Endothelial cell of umbilical vein (primary cell): ENCODE measurements around the gene PXMP4. TPM values are rescaled to one million over a fixed set of nuclear protein-coding genes. Genes with fewer than 3 reads are reported as not detected.

Experiments used
- BruUV-seq: library from RNA; stranded (reverse); fragments of 400-500 nt; replicated peaks from 2 replicates; lab custom pipeline; 2021; lab: Mats Ljungman, UMichigan
- CTCF ChIA-PET: fragments of 300-600, 350-600 bp; sonication (Branson Sonifier 250); formaldehyde crosslinking; loops from one replicate; lab custom pipeline; 2021; ENCODE audit warnings: antibody characterized with exemption, inconsistent platforms; lab: Charles Lee
- POLR2A ChIA-PET: fragments of 300-600, 350-600 bp; sonication (Branson Sonifier 250); formaldehyde crosslinking; loops from one replicate; lab custom pipeline; 2021; ENCODE audit warnings: antibody characterized with exemption, inconsistent platforms; lab: Charles Lee
- DNase-seq: peaks from one replicate; pipeline ENCODE4 v3.0.0-alpha.2; 2011; ENCODE audit warnings: low read depth, low spot score
- FAIRE-seq: peaks from 2 replicates; lab custom pipeline; 2011; peaks lifted over from hg19 to GRCh38; lab: Jason Lieb, UNC
- H2AFZ ChIP-seq: 2 replicates; pipeline ENCODE4 v1.6.0; 2012; ENCODE audit warnings: low read depth, low read length, control low read depth, inconsistent platforms
- H3K27ac ChIP-seq: 2 replicates; pipeline ENCODE4 v1.5.1; 2011; ENCODE audit warnings: low read depth, mild to moderate bottlenecking, control low read depth, low read length, moderate library complexity; ENCODE audit not compliant: insufficient read depth
- H3K27me3 ChIP-seq, 2 experiments: 2 replicates each; pipeline versions ENCODE4 v1.6.0 to v1.6.1; 2011; ENCODE audit warnings: low read length in 2 of 2, mixed read lengths in 1 of 2; ENCODE audit not compliant: control insufficient read depth in 2 of 2, insufficient read depth in 2 of 2
- H3K36me3 ChIP-seq, 2 experiments: 2 replicates in 1 of 2; 3 replicates in 1 of 2; pipeline ENCODE4 v1.5.1; 2011; ENCODE audit warnings: low read length in 2 of 2, mild to moderate bottlenecking in 1 of 2, moderate library complexity in 1 of 2; ENCODE audit not compliant: control insufficient read depth in 2 of 2, insufficient read depth in 2 of 2; ENCODE audit errors: extremely low read depth in 1 of 2
- H3K4me1 ChIP-seq: 3 replicates; pipeline ENCODE4 v1.5.1; 2011; ENCODE audit warnings: mild to moderate bottlenecking, low read length; ENCODE audit not compliant: control insufficient read depth, insufficient read depth; ENCODE audit errors: extremely low read depth
- H3K4me2 ChIP-seq: 2 replicates; pipeline ENCODE4 v1.6.1; 2011; ENCODE audit warnings: low read length, control low read depth, mixed read lengths; ENCODE audit not compliant: insufficient read depth
- H3K4me3 ChIP-seq, 3 experiments: fragments of 200-600 bp in 1 of 3; sonication (generic), shearing (Covaris generic) in 1 of 3; replicated peaks in 1 of 3; 2 replicates each; pipeline ENCODE4 v1.5.1; 2011 to 2016; ENCODE audit warnings: control low read depth in 3 of 3, low read length in 3 of 3, mild to moderate bottlenecking in 2 of 3, inconsistent platforms in 1 of 3, low read depth in 1 of 3, moderate library complexity in 1 of 3; ENCODE audit not compliant: insufficient read depth in 1 of 3
- H3K79me2 ChIP-seq: 2 replicates; pipeline ENCODE4 v1.6.0; 2012; ENCODE audit warnings: low read length, inconsistent platforms; ENCODE audit not compliant: control insufficient read depth, insufficient read depth
- H3K9ac ChIP-seq: replicated peaks from 2 replicates; pipeline ENCODE3; 2011; ENCODE audit warnings: low read length, control low read depth; ENCODE audit not compliant: insufficient read depth; ENCODE audit errors: extremely low read depth
- H3K9me1 ChIP-seq: replicated peaks from 3 replicates; pipeline ENCODE4 v1.6.0; 2011; ENCODE audit warnings: mild to moderate bottlenecking, low read length; ENCODE audit not compliant: control insufficient read depth, insufficient read depth; ENCODE audit errors: extremely low read depth
- H3K9me3 ChIP-seq: replicated peaks from 2 replicates; pipeline ENCODE4 v1.5.1; 2012; ENCODE audit warnings: low read length, inconsistent platforms; ENCODE audit not compliant: control insufficient read depth, insufficient read depth
- H4K20me1 ChIP-seq: replicated peaks from 2 replicates; pipeline ENCODE3; 2011; ENCODE audit warnings: mild to moderate bottlenecking, low read length; ENCODE audit not compliant: control insufficient read depth, insufficient read depth; ENCODE audit errors: extremely low read depth
- CTCF ChIP-seq, 2 donors: IDR thresholded peaks; 1 replicate in 1 of 2; 2 replicates in 1 of 2; pipeline ENCODE4 v1.5.1; 2011; ENCODE audit warnings: low read length in 2 of 2, mild to moderate bottlenecking in 2 of 2, moderate library complexity in 2 of 2, control low read depth in 1 of 2, inconsistent platforms in 1 of 2, low read depth in 1 of 2; ENCODE audit not compliant: insufficient read depth in 1 of 2; ENCODE audit errors: extremely low read depth in 1 of 2
- EZH2 ChIP-seq: IDR thresholded peaks from 2 replicates; pipeline ENCODE4 v1.6.1; 2012; ENCODE audit warnings: borderline replicate concordance, low read depth, mild to moderate bottlenecking, moderate library complexity, low read length, inconsistent platforms; ENCODE audit not compliant: severe bottlenecking
- MAX ChIP-seq: IDR thresholded peaks from 2 replicates; pipeline ENCODE4 v1.6.1; 2011; ENCODE audit not compliant: insufficient read depth, insufficient read length
- MYC ChIP-seq: IDR thresholded peaks from one replicate; pipeline ENCODE4 v1.6.1; 2011; ENCODE audit warnings: mild to moderate bottlenecking, low read depth, low read length
- POLR2A ChIP-seq: IDR thresholded peaks from 2 replicates; pipeline ENCODE4 v1.6.1; 2012; ENCODE audit warnings: low read depth, mild to moderate bottlenecking, control low read depth, low read length
- POLR2AphosphoS5 ChIP-seq: IDR thresholded peaks from 2 replicates; pipeline ENCODE4 v1.6.1; 2012; ENCODE audit warnings: low read depth, mild to moderate bottlenecking, control low read depth, low read length, moderate library complexity; ENCODE audit not compliant: insufficient read depth
- dilution Hi-C: fragments of 300-500 bp; cut with MboI; formaldehyde crosslinking; loops from one replicate; pipeline ENCODE4 v1.15.0; 2019; ENCODE audit warnings: low sequenced_read_pairs; ENCODE audit not compliant: extremely low pct_ligation_motif_present
- intact Hi-C: fragments of 100-400 bp; cut with micrococcal nuclease; formaldehyde crosslinking; loops from one replicate; pipeline ENCODE4 v1.10.0; 2022
- polyA plus RNA-seq, 4 experiments: library from polyadenylated mRNA; depleted of rRNA in 3 of 4; stranded (reverse) in 3 of 4; unstranded in 1 of 4; fragments of >200 nt; gene quantifications; 2 replicates each; pipeline versions ENCODE4 v1.2.1 to v1.2.3, GENCODE V29; 2011 to 2012; ENCODE audit warnings: missing spikeins in 1 of 4
- total RNA-seq: library from RNA; stranded (reverse); gene quantifications from 2 replicates; pipeline ENCODE4 v1.2.3, GENCODE V29; 2021

The PXMP4 gene
- total and polyA plus RNA-seq, 2 donors (not counting 3 experiments of a cell fraction or from before 2014, with no cell fraction given), result 6.9 to 8.5 TPM

- dilution Hi-C loops (no loop called here), intact Hi-C loops (no loop called here)
- BruUV-seq, result no TSS peak
- H3K4me2 ChIP-seq, result no peak overlapping the region
- ChIA-PET POLR2A (interaction anchor here (1.1 kb wide), 1 partner anchor 313 kb away, joined by 3 read pairs; no protein-coding TSS in a partner anchor), CTCF (interaction anchor here (2.9 kb wide), 1 partner anchor 13 kb away, joined by 10 read pairs; no protein-coding TSS in a partner anchor)
- no peaks in the 10 kb centered on the region for H3K9me1 ChIP-seq
- H3K27ac ChIP-seq, result no peak overlapping the region
- no peak overlapping the region for H3K4me3 ChIP-seq
- FAIRE-seq (no peak), DNase-seq (no peak)
- H3K27me3 ChIP-seq, result no peaks in the 10 kb centered on the region
- H3K79me2 ChIP-seq, result peaks cover 26% of the 10 kb centered on the region
- H3K4me1 ChIP-seq, result peaks cover 15% of the 10 kb centered on the region
- H3K9me3 ChIP-seq, result no peaks in the 10 kb centered on the region
- no peaks in the 10 kb centered on the region for H3K36me3 ChIP-seq
- no peak overlapping the region for H2AFZ ChIP-seq
- H3K9ac ChIP-seq, result no peak overlapping the region
- no peak for TF ChIP-seq CTCF (IDR thresholded peaks at IDR 0.05; ENCODE audit: extremely low read depth in 1 of 2, insufficient read depth in 1 of 2, low read depth in 1 of 2, low read length in 2 of 2)
- no peak for TF ChIP-seq POLR2AphosphoS5
- H4K20me1 ChIP-seq, result no peaks in the 10 kb centered on the region
Observed at GRCh38 chr20:33680686-33681085, 39.4 kb downstream of the PXMP4 start.

GRCh38 chr20:33679758-33680485 is 40.2 kb downstream of the PXMP4 start:
- Histone ChIP-seq H3K9ac (no peak overlapping the region), H3K4me3 (no peak overlapping the region), H4K20me1 (no peaks in the 10 kb centered on the region), H3K79me2 (peaks cover 22% of the 10 kb centered on the region), H3K27me3 (no peaks in the 10 kb centered on the region), H3K27ac (no peak overlapping the region), H3K36me3 (no peaks in the 10 kb centered on the region), H3K9me1 (no peaks in the 10 kb centered on the region), H3K4me1 (peaks cover 14% of the 10 kb centered on the region), H3K9me3 (no peaks in the 10 kb centered on the region), H2AFZ (no peak overlapping the region), H3K4me2 (no peak overlapping the region)
- no peak for TF ChIP-seq EZH2
- TF ChIP-seq MAX, result no peak
- no peak for TF ChIP-seq POLR2AphosphoS5
- no peak for TF ChIP-seq MYC
- TF ChIP-seq POLR2A, result no peak
- ChIA-PET CTCF (interaction anchor here (1.0 to 2.9 kb wide), 3 partner anchors 10 to 52 kb away, joined by 3 to 10 read pairs (median 4); partner anchors contain the start of gene ZNF341), POLR2A (no interaction called here)
- dilution Hi-C loops (no loop called here), intact Hi-C loops (no loop called here)
- no peak for DNase-seq
- no TSS peak for BruUV-seq
- no peak for FAIRE-seq
